Activated CD4-positive, alpha-beta T cell treated with anti-CD3 and anti-CD28 coated beads, Interleukin-2, Interleukin-4, amounts not matched to agents 100 ng/mL and 50 ng/mL, durations not matched to agents 16 hours and 8 hours (primary cell): ENCODE results near the gene CYTH4.

Experiments used
- DNase-seq: peaks from one replicate; pipeline ENCODE4 v3.0.0-alpha.2; 2020; ENCODE audit warnings: low spot score

The CYTH4 gene

DNA sequence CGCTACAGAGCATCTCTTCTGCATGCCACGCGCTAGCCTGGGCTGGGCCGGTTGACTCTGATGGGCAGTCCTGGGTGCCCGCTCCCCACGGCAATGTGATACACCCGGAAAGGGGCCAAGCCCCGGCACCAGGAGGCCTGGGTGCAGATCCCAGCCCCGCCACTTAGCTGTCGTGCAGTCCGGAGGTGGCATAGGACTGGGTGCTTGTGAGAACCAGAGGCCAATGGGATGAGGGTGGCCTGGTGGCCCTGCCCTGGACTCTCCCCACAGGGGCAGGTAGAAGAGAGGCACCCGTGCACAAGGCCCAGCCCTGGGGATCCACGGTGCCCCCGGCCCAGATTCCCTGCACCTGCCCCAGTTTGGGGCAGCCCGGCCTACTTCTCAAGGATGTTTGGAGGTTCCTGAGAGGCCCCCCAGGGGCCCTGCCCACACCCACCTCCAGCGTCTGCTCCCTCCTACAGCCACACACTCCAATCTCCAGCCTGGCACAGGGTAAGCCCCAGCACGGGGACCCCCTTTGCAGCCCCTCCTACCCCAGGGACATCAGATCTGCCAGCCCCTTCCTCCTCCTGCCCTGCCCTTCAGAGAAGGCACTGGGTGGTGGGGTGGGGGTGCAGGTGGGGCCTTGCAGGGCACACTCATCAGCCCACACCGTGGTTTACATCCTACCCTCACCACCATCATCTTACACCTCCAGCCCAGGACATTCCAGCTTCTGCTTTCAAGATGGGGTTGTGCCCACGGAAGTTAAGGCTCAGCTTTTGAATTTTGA is 66.9 kb downstream of the CYTH4 start:
- no peak for DNase-seq

DNA sequence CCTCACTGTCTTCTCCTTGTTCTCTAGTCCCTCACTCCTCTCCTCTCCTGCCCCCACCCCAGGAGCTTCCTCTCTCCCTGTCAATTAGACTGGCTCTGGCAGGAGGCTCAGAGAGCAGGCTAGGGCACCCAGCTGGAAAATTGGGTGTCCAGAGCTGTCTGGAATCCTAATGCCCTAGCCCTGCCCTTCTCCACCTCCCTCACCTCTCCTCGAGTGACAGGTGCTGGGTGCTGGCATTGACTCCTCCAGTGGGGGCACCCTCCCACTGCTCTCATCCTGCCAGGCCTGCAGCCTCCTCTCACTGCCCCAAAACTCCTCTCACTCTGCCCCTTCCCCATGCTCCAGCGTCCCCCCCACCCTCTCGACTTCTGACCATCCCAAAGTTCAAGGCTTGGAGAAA is 68.9 kb downstream of the CYTH4 start:
- no peak for DNase-seq

DNA sequence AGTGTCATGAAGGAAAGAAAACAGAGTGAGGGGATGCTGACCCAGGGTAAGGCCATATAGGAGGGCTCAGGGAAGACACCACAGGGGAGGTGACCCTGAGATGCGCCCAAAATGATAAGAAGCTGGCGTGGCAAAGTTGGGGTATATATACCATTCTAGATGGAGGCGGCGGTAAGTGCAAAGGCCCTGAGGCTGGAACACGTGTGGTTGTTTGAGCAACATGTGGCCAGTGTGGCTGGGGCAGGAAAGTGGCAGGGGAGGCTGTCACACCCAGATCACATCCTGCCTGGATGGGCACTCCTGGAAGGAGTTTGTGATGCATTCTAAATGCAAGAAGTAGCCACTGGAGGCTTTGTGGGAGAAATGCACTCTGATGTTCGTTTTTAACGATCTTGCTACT is 70.2 kb downstream of the CYTH4 start:
- DNase-seq: no peak

DNA sequence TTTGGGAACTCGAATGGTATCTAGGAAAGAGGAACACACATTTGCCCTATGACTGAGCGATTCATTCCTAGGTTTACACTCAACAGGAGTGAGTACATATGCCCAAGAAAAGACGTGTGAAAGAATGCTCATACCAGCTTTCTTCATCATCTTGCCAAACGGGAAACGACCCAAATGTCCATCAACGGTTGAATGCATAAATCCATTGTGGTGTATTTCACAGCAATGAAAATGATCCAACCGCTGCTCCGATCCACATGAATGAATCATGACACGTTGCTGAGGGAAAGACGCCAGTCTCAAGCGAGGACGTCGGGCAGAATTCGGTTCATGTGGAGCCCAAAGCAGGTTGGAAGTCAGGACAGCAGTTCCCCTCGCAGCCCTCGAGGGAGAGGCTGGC is 71.5 kb downstream of the CYTH4 start:
- DNase-seq: no peak

DNA sequence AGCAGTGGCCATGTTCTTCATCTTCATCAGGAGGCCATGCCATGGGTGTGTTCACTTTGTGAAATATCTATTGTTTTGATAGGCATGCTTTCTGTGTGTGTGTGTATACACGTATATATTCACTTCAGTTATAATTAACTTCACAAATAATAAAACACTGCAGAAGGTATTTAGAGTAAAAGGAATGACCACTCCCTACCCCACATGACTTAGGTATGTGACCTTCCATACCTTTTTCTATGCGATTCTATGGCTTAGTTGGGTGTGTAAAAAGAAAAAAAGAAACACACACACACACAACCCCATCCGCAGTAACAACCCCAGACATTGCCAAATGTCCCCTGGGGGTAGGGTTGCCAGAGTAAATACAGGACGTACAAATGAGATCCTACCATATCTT is 72.0 kb downstream of the CYTH4 start:
- DNase-seq: no peak

DNA sequence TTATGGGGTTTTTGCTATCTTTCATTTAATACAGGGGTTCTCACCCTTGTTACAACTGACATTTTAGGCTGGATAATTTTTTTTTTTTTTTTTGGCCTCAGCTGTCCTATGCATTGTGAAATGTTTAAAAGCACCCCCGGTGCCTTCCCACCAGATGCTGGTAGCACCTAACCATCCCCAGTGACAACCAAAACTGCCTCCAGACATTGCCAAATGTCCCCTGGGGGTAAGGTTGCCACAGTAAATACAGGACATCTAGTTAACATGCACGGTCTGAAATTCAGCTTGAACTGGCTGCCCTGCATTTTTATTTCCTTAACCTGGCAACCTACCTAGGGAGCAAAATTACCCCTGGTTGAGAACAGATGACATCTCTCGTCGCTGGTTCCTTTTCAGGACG is 72.4 kb downstream of the CYTH4 start:
- no peak for DNase-seq

DNA sequence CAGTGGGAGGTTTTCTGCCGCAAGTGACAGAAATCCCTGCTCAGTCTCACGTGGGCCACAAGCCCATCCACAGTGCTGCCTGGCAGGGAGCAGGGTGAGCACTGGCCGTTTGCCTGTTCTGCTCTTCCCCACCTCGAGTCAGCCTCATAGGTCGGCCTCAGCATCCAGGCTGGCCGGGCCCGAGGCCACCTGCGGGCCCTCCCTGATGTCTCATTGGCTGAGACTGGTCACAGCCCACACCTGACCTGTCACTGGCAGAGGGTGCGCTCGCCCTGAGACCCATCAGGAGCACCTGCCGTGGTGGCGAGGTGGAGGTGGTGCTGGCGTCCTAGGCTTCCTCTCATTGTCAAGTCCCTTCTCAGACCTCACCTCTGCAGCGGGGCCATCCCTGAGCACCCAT is 72.9 kb downstream of the CYTH4 start:
- no peak for DNase-seq

DNA sequence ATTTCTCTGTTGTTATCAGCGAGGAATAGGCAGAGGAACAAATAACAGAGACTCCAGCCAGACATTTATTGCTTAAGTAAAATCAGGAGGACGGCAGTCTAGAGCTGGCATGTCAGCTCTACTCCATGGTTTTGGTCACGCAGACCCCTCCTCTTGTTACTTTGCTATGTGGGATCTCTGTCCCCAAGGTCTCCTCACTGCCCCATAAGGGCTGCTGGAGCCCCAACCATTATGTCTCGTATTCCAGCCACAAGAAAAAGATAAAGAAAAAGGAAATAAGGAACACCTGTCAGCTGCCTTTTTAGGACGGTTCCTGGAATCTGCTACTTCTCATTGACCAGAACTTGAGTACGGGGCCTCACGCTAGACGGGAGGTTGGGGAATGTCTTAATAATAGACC is 74.6 kb downstream of the CYTH4 start:
- DNase-seq: no peak

DNA sequence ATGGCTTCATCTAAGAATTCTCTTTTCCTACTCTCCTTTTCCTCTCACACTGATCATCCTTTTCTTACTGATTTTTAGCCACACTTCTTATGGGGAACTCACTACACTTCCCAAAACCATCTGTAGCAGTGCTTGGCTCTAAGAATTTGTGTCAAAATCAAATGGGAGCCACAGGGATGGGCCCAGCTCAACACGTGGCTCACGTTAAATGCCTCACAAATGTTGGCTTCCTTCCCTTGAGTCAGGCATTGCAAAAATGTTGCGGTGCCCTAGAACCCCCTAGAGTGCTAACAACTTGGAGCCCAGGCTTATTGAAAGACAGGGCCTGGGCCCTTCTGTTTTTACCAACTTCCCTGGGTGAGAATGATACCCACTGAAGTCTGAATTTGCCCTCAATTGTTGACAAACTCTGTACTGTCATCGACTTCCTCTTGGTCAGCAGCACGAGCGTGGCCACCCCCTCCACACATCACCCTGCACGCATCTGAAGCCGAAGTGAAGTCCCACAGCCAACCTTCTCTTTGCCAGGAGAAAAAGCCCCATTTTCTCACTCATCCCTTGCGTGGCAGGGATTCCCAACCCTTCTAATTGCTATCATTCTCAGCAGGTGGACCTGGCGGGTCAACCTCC is 75.3 kb downstream of the CYTH4 start:
- no peak for DNase-seq

DNA sequence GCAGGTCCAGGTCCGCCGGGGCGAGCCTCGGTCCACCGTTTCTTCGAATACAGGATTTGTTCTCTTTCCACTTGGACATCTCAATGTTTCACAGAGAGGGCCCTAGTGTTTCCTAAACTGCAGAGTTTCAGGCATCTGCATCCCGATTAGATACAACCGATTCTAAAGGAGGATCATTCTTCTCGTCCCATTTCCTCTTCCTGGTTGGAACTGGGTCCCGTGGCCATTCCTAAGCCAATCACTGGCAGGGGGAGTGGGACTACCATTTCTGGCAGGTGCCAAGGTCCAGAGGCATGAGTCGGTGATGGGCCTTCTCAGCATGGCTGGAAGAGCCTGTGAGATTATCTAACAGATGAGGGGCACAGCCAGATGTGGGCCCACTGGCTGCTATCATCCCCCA is 76.1 kb downstream of the CYTH4 start:
- DNase-seq: no peak

DNA sequence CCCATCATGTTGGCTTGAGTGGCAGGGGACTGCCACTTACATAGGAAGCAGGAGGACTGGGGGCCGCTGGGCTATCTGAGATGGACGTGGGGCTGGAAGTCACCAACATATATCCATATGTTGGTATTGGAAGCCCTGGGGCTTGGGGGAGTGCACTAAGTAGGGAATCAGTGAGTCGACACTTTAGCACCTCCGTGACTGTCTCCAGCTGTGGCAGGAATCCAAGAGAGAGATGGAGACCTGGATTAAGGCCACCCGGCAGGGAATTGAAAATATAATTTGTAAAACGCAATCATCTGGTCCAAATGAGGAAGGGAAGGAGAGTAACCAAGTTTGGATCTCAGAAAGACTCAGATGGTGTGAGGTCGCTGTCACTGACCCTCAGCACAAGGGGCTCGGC is 76.6 kb downstream of the CYTH4 start:
- DNase-seq: no peak

DNA sequence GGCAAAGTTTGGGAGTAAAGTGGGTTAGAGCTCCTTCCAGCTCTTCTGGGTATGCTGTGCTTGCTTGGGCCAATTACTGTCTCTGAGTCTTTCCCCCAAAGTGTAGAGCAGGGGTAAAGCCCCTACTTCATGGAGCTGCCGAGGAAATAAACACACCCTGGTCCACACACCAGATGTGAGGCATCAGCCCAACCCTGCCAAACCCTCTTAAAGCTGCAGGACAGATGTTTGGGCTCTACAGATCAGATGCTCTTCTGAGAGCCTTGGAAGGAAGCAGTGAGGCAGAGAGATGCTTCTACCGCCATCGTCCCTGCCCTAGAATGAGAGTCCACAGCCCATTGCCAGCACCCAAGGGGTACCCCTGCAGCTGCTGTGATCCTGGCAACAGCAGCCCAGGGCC is 80.3 kb downstream of the CYTH4 start:
- DNase-seq: no peak

DNA sequence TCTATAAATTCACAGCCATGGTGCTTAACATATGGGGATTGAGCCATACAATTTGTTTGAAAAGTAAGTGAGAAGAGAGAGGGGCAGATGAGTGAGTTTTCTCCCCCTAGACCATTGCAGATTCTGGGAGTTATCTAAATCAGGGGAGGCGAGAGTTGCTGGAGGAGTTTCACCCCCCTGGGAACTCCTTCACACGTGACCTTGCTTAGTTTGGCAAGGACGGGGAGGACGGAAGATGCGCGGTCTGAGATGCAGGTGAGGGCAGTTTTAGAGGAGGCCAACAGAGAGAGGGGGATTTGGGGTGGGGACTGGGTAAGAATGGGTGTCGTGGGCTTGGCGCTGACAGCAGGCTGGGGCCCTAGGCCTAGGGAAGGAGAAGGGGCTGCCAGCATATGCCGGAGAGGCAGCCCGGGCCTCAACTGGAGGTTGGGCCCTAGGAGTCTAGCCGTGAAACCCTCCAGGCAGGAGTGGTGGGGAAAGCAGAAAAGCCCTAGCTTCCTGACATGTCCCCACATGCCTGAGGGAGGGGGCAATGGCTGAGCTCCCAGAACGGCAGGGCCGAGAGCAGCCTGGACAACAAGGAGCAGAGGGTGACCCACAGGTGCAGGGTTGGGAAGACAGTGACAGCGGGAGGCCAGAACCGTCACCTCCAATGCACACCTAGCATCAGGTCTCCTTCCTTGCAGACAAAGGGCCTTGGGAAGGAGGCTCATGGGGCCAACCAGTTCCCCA is 81.1 kb downstream of the CYTH4 start:
- DNase-seq: no peak
